DOHH2 (cell line): ENCODE results near the gene AIMP2.

Experiments used
- H3F3A ChIP-seq: fragments of 200-600 bp; sonication (generic), shearing (Covaris generic); 2 replicates; pipeline ENCODE4 v1.6.0; 2016; ENCODE audit warnings: antibody characterized with exemption, mild to moderate bottlenecking; ENCODE audit not compliant: control insufficient read depth, insufficient read depth
- H3K27ac ChIP-seq: fragments of 200-600 bp; sonication (generic); 2 replicates; pipeline ENCODE4 v1.5.1; 2014; ENCODE audit warnings: low read depth, mild to moderate bottlenecking, low read length, moderate library complexity
- H3K27me3 ChIP-seq: fragments of 200-600 bp; sonication (generic); 2 replicates; pipeline ENCODE4 v1.6.1; 2014; ENCODE audit warnings: mild to moderate bottlenecking, low read length, mixed read lengths; ENCODE audit not compliant: control insufficient read depth
- H3K36me3 ChIP-seq: fragments of 200-600 bp; sonication (generic); 2 replicates; pipeline ENCODE4 v1.6.1; 2014; ENCODE audit warnings: mild to moderate bottlenecking, low read length, moderate library complexity, mixed read lengths; ENCODE audit not compliant: control insufficient read depth
- H3K4me1 ChIP-seq: fragments of 200-600 bp; sonication (generic); 2 replicates; pipeline ENCODE4 v1.6.1; 2014; ENCODE audit warnings: mild to moderate bottlenecking, low read length, mixed read lengths; ENCODE audit not compliant: control insufficient read depth
- H3K4me2 ChIP-seq: fragments of 200-600 bp; sonication (generic); 2 replicates; pipeline ENCODE4 v1.6.0; 2014; ENCODE audit warnings: mild to moderate bottlenecking, low read length, moderate library complexity
- H3K4me3 ChIP-seq: fragments of 200-600 bp; sonication (generic); 2 replicates; pipeline ENCODE4 v1.5.1; 2014; ENCODE audit warnings: mild to moderate bottlenecking, low read length, mixed read lengths
- H3K79me2 ChIP-seq: fragments of 200-600 bp; sonication (generic); 2 replicates; pipeline ENCODE4 v1.6.1; 2014; ENCODE audit warnings: mild to moderate bottlenecking, low read length, mixed read lengths; ENCODE audit not compliant: control insufficient read depth
- H3K9me2 ChIP-seq: fragments of 200-600 bp; sonication (generic); replicated peaks from 2 replicates; pipeline ENCODE4 v1.6.1; 2014; ENCODE audit warnings: mild to moderate bottlenecking, low read length, mixed read lengths; ENCODE audit not compliant: control insufficient read depth
- H3K9me3 ChIP-seq: fragments of 200-600 bp; sonication (generic); 2 replicates; pipeline ENCODE4 v1.6.1; 2014; ENCODE audit warnings: antibody characterized with exemption, low read length, mixed read lengths; ENCODE audit not compliant: control insufficient read depth, insufficient read depth
- H4K20me1 ChIP-seq: fragments of 200-600 bp; sonication (generic); 2 replicates; pipeline ENCODE4 v1.6.0; 2014; ENCODE audit warnings: low read depth, mild to moderate bottlenecking, antibody characterized with exemption, low read length, moderate library complexity; ENCODE audit not compliant: control insufficient read depth, insufficient read depth
- EZH2phosphoT487 ChIP-seq: fragments of 200-600 bp; sonication (generic); IDR thresholded peaks from 2 replicates; pipeline ENCODE4 v1.6.1; 2017; ENCODE audit warnings: borderline replicate concordance, mild to moderate bottlenecking, antibody characterized with exemption, low read length, moderate library complexity, mixed read lengths
- TF ChIP-seq, protein P1 (sequence below): fragments of 200-600 bp; sonication (generic); IDR thresholded peaks from one replicate; pipeline ENCODE4 v1.5.1; 2014; ENCODE audit warnings: antibody characterized with exemption, mild to moderate bottlenecking, low read depth, low read length; ENCODE audit not compliant: poor library complexity, severe bottlenecking

The AIMP2 gene

DNA sequence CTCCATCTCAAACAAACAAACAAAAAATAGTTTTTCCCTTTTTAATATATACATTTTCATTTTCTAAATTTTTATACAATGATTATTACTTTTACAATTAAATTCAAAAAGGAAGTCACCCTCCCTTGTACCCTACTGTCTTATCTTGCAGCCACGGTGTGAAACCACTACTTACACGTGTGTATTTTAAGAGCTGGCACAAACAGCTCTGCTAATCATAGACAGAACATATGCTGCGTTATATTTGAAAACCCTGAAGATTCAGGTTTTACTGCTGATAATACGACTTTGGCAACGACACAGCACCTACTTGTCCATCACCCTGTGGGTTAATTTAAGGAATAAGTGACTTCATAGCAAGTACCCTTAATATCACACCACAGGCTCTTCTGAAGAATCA is 23.1 kb downstream of the AIMP2 start:
- Histone ChIP-seq H3K27me3 (no peaks in the 10 kb centered on the region), H3K36me3 (peaks cover 87% of the 10 kb centered on the region), H3K4me1 (no peaks in the 10 kb centered on the region; the same call in 1 of the 2 replicates), H3K4me2 (no peak overlapping the region), H3K9me3 (no peaks in the 10 kb centered on the region), H3K79me2 (peaks cover 4% of the 10 kb centered on the region), H3K9me2 (no peaks in the 10 kb centered on the region), H3F3A (peaks cover 15% of the 10 kb centered on the region; the same call in 1 of the 2 replicates), H3K27ac (no peak overlapping the region), H3K4me3 (no peak overlapping the region), H4K20me1 (peaks cover 10% of the 10 kb centered on the region; the same call in 1 of the 2 replicates)
- TF ChIP-seq, protein P1, sequence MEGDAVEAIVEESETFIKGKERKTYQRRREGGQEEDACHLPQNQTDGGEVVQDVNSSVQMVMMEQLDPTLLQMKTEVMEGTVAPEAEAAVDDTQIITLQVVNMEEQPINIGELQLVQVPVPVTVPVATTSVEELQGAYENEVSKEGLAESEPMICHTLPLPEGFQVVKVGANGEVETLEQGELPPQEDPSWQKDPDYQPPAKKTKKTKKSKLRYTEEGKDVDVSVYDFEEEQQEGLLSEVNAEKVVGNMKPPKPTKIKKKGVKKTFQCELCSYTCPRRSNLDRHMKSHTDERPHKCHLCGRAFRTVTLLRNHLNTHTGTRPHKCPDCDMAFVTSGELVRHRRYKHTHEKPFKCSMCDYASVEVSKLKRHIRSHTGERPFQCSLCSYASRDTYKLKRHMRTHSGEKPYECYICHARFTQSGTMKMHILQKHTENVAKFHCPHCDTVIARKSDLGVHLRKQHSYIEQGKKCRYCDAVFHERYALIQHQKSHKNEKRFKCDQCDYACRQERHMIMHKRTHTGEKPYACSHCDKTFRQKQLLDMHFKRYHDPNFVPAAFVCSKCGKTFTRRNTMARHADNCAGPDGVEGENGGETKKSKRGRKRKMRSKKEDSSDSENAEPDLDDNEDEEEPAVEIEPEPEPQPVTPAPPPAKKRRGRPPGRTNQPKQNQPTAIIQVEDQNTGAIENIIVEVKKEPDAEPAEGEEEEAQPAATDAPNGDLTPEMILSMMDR = no peak
- TF ChIP-seq EZH2phosphoT487 = no peak

GRCh38 chr7:6032641-6033040 is 23.6 kb downstream of the AIMP2 start:
- Histone ChIP-seq H3K9me2 (no peaks in the 10 kb centered on the region), H3K36me3 (peaks cover 87% of the 10 kb centered on the region), H3K27ac (no peak overlapping the region), H3K4me3 (no peak overlapping the region), H4K20me1 (peaks cover 10% of the 10 kb centered on the region; the same call in 1 of the 2 replicates), H3K27me3 (no peaks in the 10 kb centered on the region), H3K4me2 (no peak overlapping the region), H3F3A (peaks cover 12% of the 10 kb centered on the region; the same call in 1 of the 2 replicates), H3K9me3 (no peaks in the 10 kb centered on the region), H3K4me1 (no peaks in the 10 kb centered on the region), H3K79me2 (peaks cover 4% of the 10 kb centered on the region)
- TF ChIP-seq, protein P1 = no peak
- no peak for TF ChIP-seq EZH2phosphoT487

- peaks cover 4% of the 10 kb centered on the region for H3K79me2 ChIP-seq
- no peak for TF ChIP-seq EZH2phosphoT487
- TF ChIP-seq, protein P1 = no peak
- H3K4me1 ChIP-seq = no peaks in the 10 kb centered on the region
- peaks cover 10% of the 10 kb centered on the region; the same call in 1 of the 2 replicates for H4K20me1 ChIP-seq
- no peak overlapping the region for H3K4me3 ChIP-seq
- H3K27me3 ChIP-seq = no peaks in the 10 kb centered on the region
- H3K9me3 ChIP-seq = no peaks in the 10 kb centered on the region
- peaks cover 85% of the 10 kb centered on the region for H3K36me3 ChIP-seq
- H3F3A ChIP-seq = peaks cover 2% of the 10 kb centered on the region; the same call in 1 of the 2 replicates
- H3K4me2 ChIP-seq = no peak overlapping the region
- no peaks in the 10 kb centered on the region for H3K9me2 ChIP-seq
- H3K27ac ChIP-seq = no peak overlapping the region
Measured at GRCh38 chr7:6035165-6035564, 26.1 kb downstream of the AIMP2 start.
